Ovary (tissue), 9 donors: Measurements from ENCODE around the gene CAPN13. TPM values are rescaled to one million over a fixed set of nuclear protein-coding genes. Genes with fewer than 3 reads are reported as not detected.

Experiments used
- DNase-seq, 5 donors: peaks; one replicate each; pipeline ENCODE4 v3.0.0-alpha.2; 2019 to 2020
- H3K27ac ChIP-seq, 2 donors: fragments of 200-600 bp; one replicate each; pipeline versions ENCODE4 v1.5.1 to v1.8.0; 2019 to 2022
- H3K27me3 ChIP-seq: fragments of 200-600 bp; one replicate; pipeline ENCODE4 v1.8.0; 2022
- H3K36me3 ChIP-seq: fragments of 200-600 bp; sonication (generic); one replicate; pipeline ENCODE4 v1.5.1; 2019
- H3K4me1 ChIP-seq: one replicate; pipeline ENCODE4 v1.8.1; 2013; ENCODE audit warnings: mild to moderate bottlenecking, moderate library complexity; ENCODE audit not compliant: insufficient read depth
- H3K4me3 ChIP-seq: fragments of 200-600 bp; sonication (generic); one replicate; pipeline ENCODE4 v1.5.1; 2017
- H3K9me3 ChIP-seq, 2 donors: fragments of 200-600 bp in 1 of 2; sonication (generic) in 1 of 2; one replicate each; pipeline versions ENCODE4 v1.5.1 to v1.8.1; 2013 to 2019; ENCODE audit warnings: mild to moderate bottlenecking in 1 of 2, moderate library complexity in 1 of 2
- EP300 ChIP-seq: sonication (generic); formaldehyde crosslinking; IDR thresholded peaks from one replicate; pipeline ENCODE4 v1.6.1; 2017; ENCODE audit warnings: antibody characterized with exemption
- POLR2A ChIP-seq: fragments of 450-650 bp; IDR thresholded peaks from one replicate; pipeline ENCODE4 v1.6.1; 2017; ENCODE audit warnings: antibody characterized with exemption, mild to moderate bottlenecking, moderate library complexity
- WGBS, 3 donors: extraction: QIAGEN DNeasy Blood & Tissue Kit in 1 of 3; methylation state at CpG; one replicate each; pipeline versions ENCODE4 v1.1.5 to v1.1.7; 2013 to 2017; 5-methylcytosine and 5-hydroxymethylcytosine counted together
- intact Hi-C, 4 donors: fragments of 100-400 bp; cut with DNase I; formaldehyde crosslinking; loops; one replicate each; pipeline versions ENCODE4 v1.11.0 to v1.15.1; 2022 to 2023
- polyA plus RNA-seq, 2 donors: library from polyadenylated mRNA; stranded (reverse); fragments of 200-250 nt in 1 of 2; fragments of 350-450 nt in 1 of 2; fragmentation: Illumina TruSeq in 1 of 2; extraction: RNeasy Lipid Tissue Mini Kit (QIAGEN cat#74804) in 1 of 2; gene quantifications; one replicate each; pipeline ENCODE4 v1.2.3, GENCODE V29; 2013 to 2014
- total RNA-seq, 7 donors: library from RNA; depleted of rRNA in 2 of 7; stranded (reverse); fragments of >200 nt in 2 of 7; fragmentation: NEBNext Ultra II Directional in 3 of 7; extraction: Animal tissue kit (Norgen Biotek cat#: 25700) in 3 of 7; gene quantifications; one replicate each; pipeline versions ENCODE4 v1.1.0 to v1.2.4, GENCODE V29; 2016 to 2023
- TF ChIP-seq, protein P1 (sequence below), 3 donors: fragments of 450-650 bp in 2 of 3; fragments of 200-600 bp in 1 of 3; IDR thresholded peaks; one replicate each; pipeline versions ENCODE4 v1.5.1 to v1.8.0; 2016 to 2022; ENCODE audit warnings: antibody characterized with exemption in 3 of 3, mild to moderate bottlenecking in 1 of 3
- donor health status: DM: no; HTN: no; CAD: no; lungs with moderate emphysema.
- donor health status: DM: no; HTN: no; CAD: no.
- donor health status: Bipolar disorder and iron deficiency.
- donor health status: DM: yes; HTN: yes; CAD: no.
- donor health status: DM: no; HTN: no; CAD: no.
- donor health status: DM: yes; HTN: yes; CAD: no.

The CAPN13 gene
- total and polyA plus RNA-seq, 9 donors: 0.05 to 2.5 (median 0.30) TPM; not detected in 4

GRCh38 chr2:30764021-30764800 is 43.0 kb downstream of the CAPN13 start:
- no peaks in the 10 kb centered on the region for H3K27me3 ChIP-seq
- H3K4me1 ChIP-seq: no peaks in the 10 kb centered on the region
- no peaks in the 10 kb centered on the region for H3K9me3 ChIP-seq
- H3K4me3 ChIP-seq: no peak overlapping the region
- TF ChIP-seq EP300 (no peak), POLR2A (no peak)
- TF ChIP-seq, protein P1, sequence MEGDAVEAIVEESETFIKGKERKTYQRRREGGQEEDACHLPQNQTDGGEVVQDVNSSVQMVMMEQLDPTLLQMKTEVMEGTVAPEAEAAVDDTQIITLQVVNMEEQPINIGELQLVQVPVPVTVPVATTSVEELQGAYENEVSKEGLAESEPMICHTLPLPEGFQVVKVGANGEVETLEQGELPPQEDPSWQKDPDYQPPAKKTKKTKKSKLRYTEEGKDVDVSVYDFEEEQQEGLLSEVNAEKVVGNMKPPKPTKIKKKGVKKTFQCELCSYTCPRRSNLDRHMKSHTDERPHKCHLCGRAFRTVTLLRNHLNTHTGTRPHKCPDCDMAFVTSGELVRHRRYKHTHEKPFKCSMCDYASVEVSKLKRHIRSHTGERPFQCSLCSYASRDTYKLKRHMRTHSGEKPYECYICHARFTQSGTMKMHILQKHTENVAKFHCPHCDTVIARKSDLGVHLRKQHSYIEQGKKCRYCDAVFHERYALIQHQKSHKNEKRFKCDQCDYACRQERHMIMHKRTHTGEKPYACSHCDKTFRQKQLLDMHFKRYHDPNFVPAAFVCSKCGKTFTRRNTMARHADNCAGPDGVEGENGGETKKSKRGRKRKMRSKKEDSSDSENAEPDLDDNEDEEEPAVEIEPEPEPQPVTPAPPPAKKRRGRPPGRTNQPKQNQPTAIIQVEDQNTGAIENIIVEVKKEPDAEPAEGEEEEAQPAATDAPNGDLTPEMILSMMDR (IDR thresholded peaks at IDR 0.05): no peak
- 71 to 74% (median 72%) methylated on average over 12 of the region's 12 CpGs for WGBS, 3 donors
- H3K36me3 ChIP-seq: no peaks in the 10 kb centered on the region
- intact Hi-C loops: no loop called here
- no peak overlapping the region for H3K27ac ChIP-seq
- DNase-seq: no peak

- H3K9me3 ChIP-seq: no peaks in the 10 kb centered on the region
- DNase-seq: no peak
- intact Hi-C loops: no loop called here
- H3K36me3 ChIP-seq: no peaks in the 10 kb centered on the region
- no peaks in the 10 kb centered on the region for H3K27me3 ChIP-seq
- H3K27ac ChIP-seq: no peak overlapping the region
- H3K4me1 ChIP-seq: no peaks in the 10 kb centered on the region
- WGBS, 3 donors: 68 to 74% (median 74%) methylated on average over 3 of the region's 3 CpGs
- no peak overlapping the region for H3K4me3 ChIP-seq
- TF ChIP-seq EP300: no peak
- TF ChIP-seq POLR2A: no peak
- TF ChIP-seq, protein P1 (IDR thresholded peaks at IDR 0.05): no peak
Measured at GRCh38 chr2:30763151-30763660, 44.0 kb downstream of the CAPN13 start.

DNA sequence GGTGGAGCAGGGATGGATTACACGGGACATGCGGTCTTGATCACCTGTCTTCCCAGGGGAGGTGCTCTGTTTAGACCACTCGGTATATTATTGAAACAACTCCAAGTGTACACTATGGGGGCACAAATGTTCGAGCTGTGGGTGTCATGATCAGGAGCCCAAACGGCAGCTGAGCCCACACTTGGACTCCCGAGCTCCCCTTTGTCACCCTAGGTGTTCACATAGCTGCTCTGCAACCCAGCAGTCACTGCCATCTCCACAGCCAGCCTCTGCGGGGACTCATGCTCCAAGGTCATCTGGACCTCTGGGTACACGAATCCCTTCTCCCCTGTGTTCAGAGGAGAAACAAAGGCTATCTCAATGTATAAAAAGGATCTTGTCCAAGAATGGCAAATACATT is 46.0 kb downstream of the CAPN13 start:
- Histone ChIP-seq H3K36me3 (no peaks in the 10 kb centered on the region), H3K4me3 (no peak overlapping the region), H3K27me3 (no peaks in the 10 kb centered on the region), H3K9me3 (no peaks in the 10 kb centered on the region), H3K4me1 (no peaks in the 10 kb centered on the region), H3K27ac (no peak overlapping the region)
- TF ChIP-seq EP300: no peak
- TF ChIP-seq, protein P1 (IDR thresholded peaks at IDR 0.05): no peak
- no peak for TF ChIP-seq POLR2A
- intact Hi-C loops: no loop called here
- DNase-seq: no peak
- WGBS, 3 donors: 76 to 83% (median 82%) methylated on average over 8 of the region's 8 CpGs

- H3K36me3 ChIP-seq: no peaks in the 10 kb centered on the region
- TF ChIP-seq POLR2A (no peak), EP300 (no peak)
- TF ChIP-seq, protein P1 (IDR thresholded peaks at IDR 0.05): no peak
- DNase-seq: no peak
- H3K4me1 ChIP-seq: no peaks in the 10 kb centered on the region
- WGBS, 3 donors: 82 to 87% (median 86%) methylated on average over 14 of the region's 14 CpGs
- H3K27me3 ChIP-seq: no peaks in the 10 kb centered on the region
- no peak overlapping the region for H3K4me3 ChIP-seq
- intact Hi-C loops: no loop called here
- no peak overlapping the region for H3K27ac ChIP-seq
- H3K9me3 ChIP-seq: no peaks in the 10 kb centered on the region
Measured at GRCh38 chr2:30759481-30759880, 47.8 kb downstream of the CAPN13 start.
